Activated T-cell treated with anti-CD3 and anti-CD28 coated beads for 24 hours (primary cell): ENCODE results near the gene ZBTB2.
A peak's percentile ranks its signal among the peaks of the same experiment; 100 is the strongest.

Experiments used
- DNase-seq: peaks from one replicate; pipeline ENCODE4 v3.0.0-alpha.2; 2020; ENCODE audit warnings: low read depth

ZBTB2 gene

GRCh38 chr6:151391471-151392413 is at the start of gene ZBTB2:
ZBTB2 (minus strand) TSS chr6:151391559; CDS start chr6:151373637, 17,922 bp downstream.
- DNase-seq = peak; percentile 50

- DNase-seq = no peak
Measured at GRCh38 chr6:151440930-151441329, 49.6 kb upstream of the ZBTB2 start.

GRCh38 chr6:151440498-151440897 is 49.1 kb upstream of the ZBTB2 start:
- no peak for DNase-seq

- no peak for DNase-seq
Measured at GRCh38 chr6:151437401-151437800, 46.0 kb upstream of the ZBTB2 start.

- no peak for DNase-seq
Measured at GRCh38 chr6:151436802-151437201, 45.4 kb upstream of the ZBTB2 start.

GRCh38 chr6:151436300-151436699 is 44.9 kb upstream of the ZBTB2 start:
- no peak for DNase-seq

- no peak for DNase-seq
Measured at GRCh38 chr6:151434369-151434768, 43.0 kb upstream of the ZBTB2 start.

- DNase-seq = no peak
Measured at GRCh38 chr6:151432651-151433050, 41.3 kb upstream of the ZBTB2 start.

GRCh38 chr6:151431337-151431736 is 40.0 kb upstream of the ZBTB2 start:
- no peak for DNase-seq

GRCh38 chr6:151430886-151431285 is 39.5 kb upstream of the ZBTB2 start:
- DNase-seq = no peak

- DNase-seq = no peak
Measured at GRCh38 chr6:151428093-151428735, 36.9 kb upstream of the ZBTB2 start.

- DNase-seq = no peak
Measured at GRCh38 chr6:151425561-151425960, 34.2 kb upstream of the ZBTB2 start.

- no peak for DNase-seq
Measured at GRCh38 chr6:151422981-151423380, 31.6 kb upstream of the ZBTB2 start.

GRCh38 chr6:151417477-151417876 is 26.1 kb upstream of the ZBTB2 start:
- DNase-seq = no peak

- no peak for DNase-seq
Measured at GRCh38 chr6:151414641-151415260, 23.4 kb upstream of the ZBTB2 start.

- peak; percentile 35 for DNase-seq
Measured at GRCh38 chr6:151413372-151414145, 22.2 kb upstream of the ZBTB2 start.

GRCh38 chr6:151412909-151413308 is 21.6 kb upstream of the ZBTB2 start:
- DNase-seq = no peak

- DNase-seq = no peak
Measured at GRCh38 chr6:151409679-151410078, 18.3 kb upstream of the ZBTB2 start.

GRCh38 chr6:151409260-151409659 is 17.9 kb upstream of the ZBTB2 start:
- DNase-seq = no peak

- no peak for DNase-seq
Measured at GRCh38 chr6:151408858-151409257, 17.5 kb upstream of the ZBTB2 start.

- DNase-seq = no peak
Measured at GRCh38 chr6:151403919-151404308, 12.6 kb upstream of the ZBTB2 start.

- DNase-seq = no peak
Measured at GRCh38 chr6:151402228-151402627, 10.9 kb upstream of the ZBTB2 start.
